ENCODE measurements around the gene TFE3. TPM values are rescaled to one million over a fixed set of nuclear protein-coding genes. Genes with fewer than 3 reads are reported as not detected.

Gene TFE3
- polyA plus RNA-seq, 1 donor, result 32.2 TPM

- DNase-seq, result no peak
Measured at GRCh38 chrX:49063715-49064114, 20.6 kb upstream of the TFE3 start.

GRCh38 chrX:49061916-49062315 lies 18.8 kb upstream of the TFE3 start:
- DNase-seq, result no peak

DNA sequence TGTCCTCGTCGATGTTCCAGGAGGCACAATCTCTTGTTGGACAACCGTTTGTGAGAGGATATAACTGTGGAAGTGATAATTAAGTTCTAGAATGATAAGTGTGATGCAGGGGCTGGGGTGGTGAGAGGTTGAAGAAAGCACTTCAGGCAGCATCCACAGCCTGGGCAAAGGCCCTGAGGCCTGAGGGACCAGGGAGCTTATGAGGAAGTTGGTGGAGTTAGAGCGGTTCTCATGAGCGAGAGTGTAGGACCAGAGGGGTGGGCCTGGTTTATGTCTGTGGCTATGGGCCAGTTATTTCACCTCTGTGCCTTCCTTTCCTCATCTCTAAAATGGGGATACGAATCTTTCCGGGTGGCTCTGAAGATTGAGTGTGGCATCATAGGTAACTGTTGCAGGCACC lies 18.3 kb upstream of the TFE3 start:
- no peak for DNase-seq

DNA sequence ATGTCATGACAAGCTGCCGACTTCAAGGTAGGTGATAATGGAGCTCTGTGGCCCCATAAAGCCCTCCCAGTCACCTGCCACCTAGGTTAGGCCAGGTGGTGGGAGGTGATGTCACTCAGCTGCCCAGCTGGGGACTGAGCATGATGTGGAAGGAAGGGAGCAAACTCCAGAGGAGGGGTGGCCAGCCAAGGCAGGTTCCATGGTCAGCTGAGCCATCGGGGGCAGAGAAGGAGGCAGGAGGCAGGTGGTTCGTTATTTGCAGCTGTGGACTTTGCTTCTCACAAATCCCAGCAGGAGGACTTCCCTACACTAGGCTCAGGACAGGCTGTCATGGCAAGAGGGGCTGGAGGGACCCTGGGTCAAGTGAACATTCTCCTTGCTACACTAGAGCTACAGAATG lies 17.8 kb upstream of the TFE3 start:
- no peak for DNase-seq

GRCh38 chrX:49059681-49060085 lies 16.5 kb upstream of the TFE3 start:
- DNase-seq, result no peak

GRCh38 chrX:49059201-49059600 lies 16.0 kb upstream of the TFE3 start:
- no peak for DNase-seq

DNA sequence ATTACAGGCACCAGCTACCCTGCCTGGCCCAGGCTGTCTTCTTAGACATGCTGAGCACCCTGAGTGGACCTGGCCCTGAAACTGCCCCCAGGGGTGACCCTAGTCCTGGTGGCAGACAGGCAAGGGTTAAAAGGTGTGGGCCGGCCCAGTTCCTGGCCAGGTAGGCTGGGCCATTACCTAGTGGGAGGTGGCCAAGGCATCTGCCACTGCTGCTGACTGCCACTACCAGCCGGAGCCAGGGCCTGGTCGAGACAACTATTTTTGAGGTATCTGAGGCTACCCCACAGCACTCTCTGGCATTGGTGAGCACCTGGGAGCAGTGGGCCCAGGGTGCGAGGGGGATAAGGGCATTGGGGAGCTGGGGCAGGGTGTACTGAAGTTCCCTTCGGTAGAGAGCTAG lies 15.6 kb upstream of the TFE3 start, which contains the start of gene CCDC120:
TSS of gene CCDC120 (plus strand) at position 206 of the 400 bp plus-strand sequence. CDS start 3,043 bp downstream, outside the sequence.
- no peak for DNase-seq

- no peak for DNase-seq
Measured at GRCh38 chrX:49054073-49054762, 11.1 kb upstream of the TFE3 start.

DNA sequence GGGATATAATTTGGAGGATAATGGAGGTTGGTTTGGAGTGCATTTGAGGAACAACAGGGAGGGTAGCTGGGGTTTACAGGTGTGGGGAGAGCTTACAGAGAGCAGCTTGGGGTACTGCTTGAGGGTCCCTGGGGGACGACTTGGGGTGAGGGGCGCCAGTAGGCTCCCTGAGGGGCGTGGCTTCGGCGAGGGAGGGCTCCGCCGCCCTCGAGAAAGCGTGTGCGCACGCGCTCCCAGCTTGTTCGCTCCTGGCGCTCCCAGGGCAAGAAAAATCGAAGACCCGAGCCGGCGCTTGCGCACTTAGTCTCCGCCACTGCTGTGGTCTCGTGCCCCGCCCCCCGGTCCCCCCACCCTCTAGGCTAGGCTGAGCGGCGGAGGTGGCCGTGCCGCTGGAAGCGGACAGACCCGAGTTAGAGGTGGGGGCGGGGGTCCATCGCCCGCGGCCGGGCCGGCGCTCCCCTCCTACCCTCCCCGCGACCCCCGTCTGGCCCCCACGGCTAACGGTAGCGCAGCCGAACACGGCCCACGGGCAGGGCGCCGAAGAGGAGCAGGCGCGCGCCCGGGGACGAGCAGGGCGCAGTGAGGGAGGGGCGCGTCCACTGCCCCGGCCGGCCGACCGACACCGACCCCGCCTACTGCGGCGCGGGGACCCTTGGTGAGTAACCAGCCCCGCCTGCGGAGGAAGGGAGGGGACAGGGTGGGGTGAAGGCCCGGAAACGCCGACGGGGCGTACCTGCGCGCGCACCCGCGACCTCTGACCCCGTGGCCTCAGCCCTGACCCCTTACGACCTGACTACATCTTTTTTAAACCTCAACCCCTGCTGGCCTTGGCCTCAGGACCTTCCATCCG lies 10.3 kb upstream of the TFE3 start:
- DNase-seq, result peak; percentile 75

- no peak for DNase-seq
Measured at GRCh38 chrX:49043987-49044281, 777 bp upstream of the TFE3 start.

- no peak for DNase-seq
Measured at GRCh38 chrX:49042581-49043219, 457 bp downstream of the TFE3 start.

- no peak for DNase-seq
Measured at GRCh38 chrX:49041744-49042580, 1.2 kb downstream of the TFE3 start.

- no peak for DNase-seq
Measured at GRCh38 chrX:49040376-49040955, 2.7 kb downstream of the TFE3 start.

GRCh38 chrX:49039598-49040375 lies 3.4 kb downstream of the TFE3 start:
- DNase-seq, result peak; percentile 61

- no peak for DNase-seq
Measured at GRCh38 chrX:49037883-49038475, 5.2 kb downstream of the TFE3 start.

- no peak for DNase-seq
Measured at GRCh38 chrX:49030283-49030682, 12.9 kb downstream of the TFE3 start.

DNA sequence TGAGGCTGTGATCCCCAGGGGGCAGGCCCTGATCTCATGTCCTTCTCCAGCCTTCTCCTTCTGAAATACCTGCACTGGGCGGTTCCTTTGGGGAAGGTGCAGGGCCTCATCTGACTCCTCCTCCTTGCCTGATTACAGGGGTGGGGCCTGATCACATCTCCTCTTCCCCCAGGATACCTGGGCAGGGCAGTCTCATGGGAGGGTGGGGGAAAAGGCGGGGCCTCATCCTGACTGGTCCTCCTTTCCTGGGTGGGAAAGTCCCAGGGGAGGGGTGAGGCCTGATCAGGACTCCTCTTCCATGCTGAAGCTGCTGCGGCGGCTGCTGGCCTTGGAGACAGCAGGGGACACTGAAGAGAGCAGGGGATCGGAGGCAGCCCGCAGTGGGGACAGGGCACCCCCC lies 13.3 kb downstream of the TFE3 start:
- no peak for DNase-seq

DNA sequence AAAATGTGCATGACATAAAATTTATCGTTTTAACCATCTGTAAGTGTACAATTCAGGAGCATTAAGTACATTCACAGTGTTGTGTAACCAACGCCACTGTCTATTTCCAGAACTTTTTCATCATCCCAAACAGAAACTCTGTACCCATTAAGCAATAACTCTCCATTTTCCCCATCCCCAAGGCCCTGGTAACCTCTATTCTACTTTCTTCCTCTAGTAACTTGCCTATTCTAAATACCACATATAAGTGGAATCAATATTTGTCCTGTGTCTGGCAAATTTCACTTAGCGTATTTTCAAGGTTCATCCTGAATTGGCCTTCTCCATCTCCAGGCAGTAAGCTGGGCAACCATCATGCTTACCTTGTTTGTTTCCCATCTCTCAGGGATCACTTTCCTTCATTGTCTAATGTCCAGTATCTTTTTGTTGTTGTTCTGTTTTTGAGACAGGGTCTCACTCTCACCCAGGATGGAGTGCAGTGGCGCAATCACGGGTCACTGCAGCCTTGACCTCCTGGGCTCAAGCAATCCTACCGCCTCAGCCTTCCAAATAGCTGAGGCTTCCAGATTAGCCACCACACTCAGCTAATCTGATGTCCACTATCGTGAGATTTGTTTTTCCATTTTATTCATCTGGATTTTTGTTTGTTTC lies 23.4 kb downstream of the TFE3 start:
- no peak for DNase-seq

DNA sequence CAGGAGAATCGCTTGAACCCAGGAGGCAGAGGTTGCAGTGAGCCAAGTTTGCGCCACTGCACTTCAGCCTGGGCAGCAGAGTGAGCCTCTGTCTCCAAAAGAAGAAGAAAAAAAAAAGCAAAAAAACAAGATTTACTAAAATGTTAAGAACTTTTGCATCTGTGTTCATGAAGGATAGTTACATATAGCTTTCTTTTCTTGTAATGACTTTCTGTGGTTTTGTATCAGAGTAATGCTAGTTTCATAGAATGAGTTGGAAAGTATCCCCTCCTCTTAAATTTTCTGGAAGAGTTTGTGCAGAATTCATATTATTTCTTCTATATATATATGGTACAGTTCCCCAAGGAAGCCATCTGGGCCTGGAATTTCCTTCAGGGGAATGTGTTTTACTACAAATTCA lies 24.1 kb downstream of the TFE3 start:
- no peak for DNase-seq

DNA sequence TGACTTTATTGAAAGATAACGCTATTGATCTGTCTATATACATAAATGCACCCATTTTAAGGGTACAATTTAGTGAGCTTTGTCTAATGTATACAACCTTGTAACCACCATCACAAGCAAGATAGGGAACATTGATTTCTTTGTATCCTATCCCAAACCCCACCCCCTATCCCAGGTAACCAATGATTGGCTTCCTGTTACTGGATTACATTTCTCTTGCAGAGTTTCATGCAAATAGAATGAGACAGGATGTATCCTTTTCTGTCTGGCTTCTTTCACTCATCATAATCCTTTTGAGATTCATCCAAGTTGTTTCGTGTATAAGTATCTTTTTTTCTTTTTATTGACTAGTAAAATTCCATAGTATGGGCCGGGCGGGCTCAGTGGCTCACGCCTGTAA lies 39.5 kb downstream of the TFE3 start:
- no peak for DNase-seq
